HG03280 (cell line): ENCODE measurements around the gene KDM8.

Source experiments
- ATAC-seq: cut with Tn5 transposase; IDR thresholded peaks from one replicate; pipeline ENCODE4 v1.9.1; 2021; ENCODE audit warnings: mild to moderate bottlenecking, moderate library complexity; ENCODE audit not compliant: unreplicated experiment

Gene KDM8

DNA sequence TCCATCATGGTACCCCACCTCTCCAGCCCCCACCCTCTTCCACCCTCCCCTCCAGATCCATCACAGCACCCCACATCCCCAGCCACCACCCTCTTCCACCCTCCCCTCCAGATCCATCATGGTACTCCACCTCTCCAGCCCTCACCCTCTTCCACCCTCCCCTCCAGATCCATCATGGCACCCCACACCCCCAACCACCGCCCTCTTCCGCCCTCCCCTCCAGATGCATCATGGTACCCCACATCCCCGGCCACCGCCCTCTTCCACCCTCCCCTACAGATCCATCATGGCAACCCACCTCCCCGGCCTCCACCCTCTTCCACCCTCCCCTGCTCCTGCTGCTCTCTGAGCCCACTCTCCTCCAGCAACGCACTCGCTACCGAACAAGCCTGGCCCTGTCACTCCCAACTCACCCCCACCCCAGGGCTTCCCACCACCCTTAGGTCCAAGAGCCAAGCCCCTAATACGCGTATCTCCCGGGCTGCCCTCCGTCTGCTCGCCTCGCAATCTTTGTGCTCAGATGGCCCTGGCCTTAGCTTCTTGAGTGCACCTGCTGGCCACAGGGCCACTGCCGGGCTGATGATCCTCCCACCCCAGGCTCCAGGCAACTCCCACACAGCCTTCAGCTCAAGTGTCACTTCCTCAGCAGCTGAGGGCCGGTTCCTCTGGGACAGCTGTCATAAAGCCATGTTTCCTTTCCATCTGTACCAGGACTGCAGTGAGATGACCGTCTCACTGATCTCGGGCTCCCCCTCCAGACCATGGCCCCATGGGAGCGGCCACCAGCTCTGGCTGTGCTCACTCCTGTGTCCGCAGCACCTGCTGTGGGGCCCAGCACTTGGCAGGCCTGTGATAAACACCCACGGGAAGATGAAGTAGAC lies 25.5 kb downstream of the KDM8 start:
- ATAC-seq, result no peak

DNA sequence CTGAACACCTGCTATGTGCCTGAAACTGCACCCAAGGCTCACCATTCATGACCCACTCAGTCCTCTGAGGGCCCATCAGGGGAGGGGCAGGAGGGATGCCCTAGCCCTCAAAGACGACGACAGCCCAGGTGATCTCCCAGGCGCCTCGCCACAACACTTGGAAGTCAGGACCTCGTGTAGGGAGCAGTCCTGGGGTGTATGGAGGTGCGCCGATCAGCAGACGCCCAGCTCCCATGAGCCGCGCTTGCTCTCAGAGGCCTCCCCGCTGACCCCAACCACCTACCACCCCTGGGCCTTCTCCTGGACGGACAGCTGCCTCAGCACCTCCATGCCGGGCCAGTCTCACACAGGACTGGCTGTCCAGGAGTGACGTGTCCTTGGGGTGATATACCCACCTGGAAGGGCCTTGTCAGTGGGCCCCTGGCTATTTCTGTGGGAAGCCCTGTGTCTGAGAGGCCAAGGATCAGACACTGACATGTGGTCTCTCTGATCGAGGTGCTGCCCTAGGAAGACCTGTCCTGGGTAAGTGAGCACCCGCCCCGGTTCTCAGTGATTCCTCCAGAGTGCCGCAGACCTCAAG lies 26.7 kb downstream of the KDM8 start:
- no peak for ATAC-seq

DNA sequence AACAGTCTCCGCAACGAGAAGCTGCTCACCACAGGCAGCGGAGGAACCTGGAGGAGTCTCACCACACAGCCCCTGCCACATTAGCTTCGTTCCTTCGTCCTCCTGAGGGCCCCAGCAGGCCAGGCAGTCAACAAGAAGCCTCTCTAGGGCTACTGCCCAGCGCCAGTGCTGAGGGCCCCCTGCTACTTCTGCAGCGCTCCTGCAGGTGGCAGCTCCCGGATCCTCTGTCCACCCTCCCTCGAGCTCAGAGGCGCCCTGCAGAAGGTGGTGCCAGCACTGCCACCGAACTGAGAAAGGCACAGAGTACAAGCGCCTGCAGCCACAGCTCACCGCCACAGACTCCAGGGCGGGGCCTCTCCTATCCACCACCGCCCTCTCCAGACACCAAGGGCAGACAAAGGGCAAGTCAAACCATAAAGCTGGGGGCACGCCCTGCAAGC lies 27.3 kb downstream of the KDM8 start:
- no peak for ATAC-seq

DNA sequence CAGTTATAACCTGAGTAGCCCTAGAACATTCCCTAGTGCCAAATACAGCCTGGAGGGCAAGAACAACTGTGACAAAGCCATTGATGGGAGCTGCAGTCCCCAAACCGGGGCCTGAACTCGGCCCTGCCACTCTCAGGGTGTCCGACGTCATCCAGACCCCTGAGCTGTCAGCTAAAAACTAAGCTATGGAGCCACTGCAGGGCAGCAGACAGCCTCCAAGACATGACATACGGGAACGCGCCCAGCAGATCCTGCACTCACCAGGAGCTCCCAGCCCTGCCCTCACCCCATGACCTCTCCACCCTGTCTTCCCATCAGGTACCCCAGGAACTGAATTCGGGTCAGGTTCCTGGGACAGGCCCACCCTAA lies 28.4 kb downstream of the KDM8 start:
- ATAC-seq, result no peak

DNA sequence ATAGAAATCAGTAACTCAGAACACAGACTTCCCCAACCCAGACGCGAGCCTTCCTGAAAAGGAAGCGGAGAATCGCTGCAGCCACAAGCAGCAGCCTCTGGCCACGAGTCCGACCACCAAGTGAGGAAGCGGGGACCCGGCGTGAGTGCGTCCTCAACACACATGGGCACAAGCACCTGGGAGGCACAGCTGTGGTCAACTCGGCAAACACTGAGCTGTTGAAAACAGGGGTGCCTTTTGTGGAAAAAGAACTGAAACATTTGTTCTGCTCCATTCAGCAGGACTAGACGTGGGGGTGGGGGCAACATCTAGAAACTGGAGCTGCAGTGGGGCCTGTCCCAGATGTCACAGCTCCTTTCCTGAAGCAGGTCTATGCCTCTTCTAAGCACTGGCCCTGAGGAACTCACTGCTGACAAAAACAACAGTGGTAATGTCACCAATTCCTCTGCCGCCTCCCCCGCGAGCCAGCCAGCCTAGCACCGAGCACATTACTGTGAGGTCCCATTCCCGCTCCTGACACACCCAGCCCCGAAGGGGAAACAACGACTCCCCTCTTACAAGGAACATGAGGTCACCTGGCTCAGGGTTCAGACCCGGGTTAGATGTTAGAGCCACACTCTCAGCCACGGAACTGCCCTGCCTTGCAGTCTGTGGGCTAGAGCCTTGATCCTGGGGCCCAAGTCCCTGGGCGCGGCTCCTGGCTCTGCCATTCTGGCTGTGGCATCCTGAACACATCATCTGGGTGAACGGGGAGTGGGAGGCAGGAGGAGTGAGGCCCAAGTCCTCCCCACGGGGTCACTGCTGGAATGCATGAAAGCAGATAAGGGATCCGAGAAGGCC lies 29.0 kb downstream of the KDM8 start:
- no peak for ATAC-seq

DNA sequence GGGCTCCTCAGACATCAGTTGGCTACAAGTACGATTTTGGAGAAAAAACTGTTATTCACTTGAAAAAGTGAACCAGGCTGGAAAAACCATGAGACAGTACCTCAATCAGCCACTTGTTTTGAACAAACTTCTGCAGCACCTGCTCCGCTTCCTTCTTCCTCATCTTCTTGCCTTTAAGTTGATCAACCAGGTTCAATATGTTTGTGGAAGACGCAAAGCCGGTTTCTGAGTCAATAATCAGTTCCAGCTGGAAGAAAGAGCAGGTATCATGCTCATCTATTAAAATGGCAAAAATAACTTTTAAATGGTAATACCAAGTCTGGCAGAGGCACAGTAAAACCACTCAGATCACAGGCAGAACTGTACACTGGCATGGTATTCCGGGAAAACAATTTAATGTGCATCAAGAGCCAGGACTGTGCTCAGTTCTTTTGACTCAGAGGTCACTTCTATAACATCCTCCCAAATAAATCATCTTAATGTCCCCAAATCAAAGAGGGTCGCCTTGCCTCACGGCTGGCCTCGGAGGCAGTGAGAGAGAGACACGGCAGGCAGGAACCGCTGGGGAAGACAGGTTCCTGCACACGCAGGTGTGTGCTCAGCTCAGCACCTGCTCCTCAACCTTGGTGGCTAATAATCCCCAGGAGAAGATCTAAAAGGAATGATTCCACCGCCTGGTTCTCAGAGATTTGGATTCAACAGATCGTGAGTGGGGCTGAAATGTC lies 29.7 kb downstream of the KDM8 start:
- no peak for ATAC-seq

DNA sequence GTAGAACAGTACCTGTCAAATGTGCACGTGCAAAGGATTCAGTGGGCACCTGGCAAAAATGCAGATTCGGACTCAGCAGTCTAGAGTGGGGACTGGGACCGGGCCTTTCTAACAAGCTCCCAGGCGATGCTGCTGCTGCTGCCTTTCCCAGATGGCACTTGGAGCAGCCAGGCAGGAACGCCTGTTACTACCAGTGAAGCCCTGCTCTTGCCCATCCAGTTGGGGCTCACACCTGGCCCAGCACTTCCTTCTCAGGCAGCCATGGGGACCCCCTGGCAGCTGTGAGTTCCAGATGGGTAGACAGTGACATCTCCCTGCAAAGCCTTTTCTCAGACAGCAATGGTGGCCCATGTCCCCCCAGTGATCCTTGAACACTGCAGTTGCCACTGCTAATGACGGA lies 30.4 kb downstream of the KDM8 start:
- no peak for ATAC-seq

DNA sequence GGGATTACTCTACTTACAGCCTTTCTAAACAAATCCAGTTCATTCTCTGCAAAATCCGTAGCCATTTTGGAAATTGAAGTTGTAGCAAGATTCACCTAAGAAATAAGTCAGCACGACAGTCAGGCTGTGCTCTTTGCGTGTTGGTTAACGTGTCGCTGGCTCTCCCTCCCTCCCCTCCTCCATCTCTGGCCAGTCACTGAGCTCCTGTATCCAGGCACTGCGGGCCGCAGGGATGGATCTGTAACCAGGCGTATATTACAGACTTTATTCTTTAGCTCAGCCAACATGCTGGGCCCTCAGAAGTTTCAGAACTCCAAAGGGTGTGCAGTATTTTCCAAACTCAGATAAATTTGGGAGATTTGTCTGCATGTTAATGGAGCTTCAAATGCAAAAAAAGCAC lies 30.8 kb downstream of the KDM8 start:
- no peak for ATAC-seq

DNA sequence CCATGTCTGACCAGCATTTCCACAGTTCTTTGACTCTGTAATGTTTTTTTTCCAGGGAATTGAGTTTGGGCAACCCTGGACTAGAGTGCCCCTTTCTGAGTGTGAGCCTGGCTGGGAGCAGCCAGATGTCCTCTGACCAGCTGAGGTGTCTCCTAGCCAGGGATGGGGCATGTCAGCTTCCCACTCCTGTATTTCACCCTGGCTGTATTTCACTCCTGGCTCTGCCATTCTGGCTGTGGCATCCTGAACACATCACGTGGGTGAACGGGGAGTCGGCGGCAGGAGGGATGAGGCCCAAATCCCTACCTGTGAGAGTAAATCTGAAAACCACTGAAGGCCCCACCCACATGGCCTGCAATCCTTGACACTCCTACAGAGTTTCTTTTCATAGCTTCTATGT lies 31.3 kb downstream of the KDM8 start:
- no peak for ATAC-seq

DNA sequence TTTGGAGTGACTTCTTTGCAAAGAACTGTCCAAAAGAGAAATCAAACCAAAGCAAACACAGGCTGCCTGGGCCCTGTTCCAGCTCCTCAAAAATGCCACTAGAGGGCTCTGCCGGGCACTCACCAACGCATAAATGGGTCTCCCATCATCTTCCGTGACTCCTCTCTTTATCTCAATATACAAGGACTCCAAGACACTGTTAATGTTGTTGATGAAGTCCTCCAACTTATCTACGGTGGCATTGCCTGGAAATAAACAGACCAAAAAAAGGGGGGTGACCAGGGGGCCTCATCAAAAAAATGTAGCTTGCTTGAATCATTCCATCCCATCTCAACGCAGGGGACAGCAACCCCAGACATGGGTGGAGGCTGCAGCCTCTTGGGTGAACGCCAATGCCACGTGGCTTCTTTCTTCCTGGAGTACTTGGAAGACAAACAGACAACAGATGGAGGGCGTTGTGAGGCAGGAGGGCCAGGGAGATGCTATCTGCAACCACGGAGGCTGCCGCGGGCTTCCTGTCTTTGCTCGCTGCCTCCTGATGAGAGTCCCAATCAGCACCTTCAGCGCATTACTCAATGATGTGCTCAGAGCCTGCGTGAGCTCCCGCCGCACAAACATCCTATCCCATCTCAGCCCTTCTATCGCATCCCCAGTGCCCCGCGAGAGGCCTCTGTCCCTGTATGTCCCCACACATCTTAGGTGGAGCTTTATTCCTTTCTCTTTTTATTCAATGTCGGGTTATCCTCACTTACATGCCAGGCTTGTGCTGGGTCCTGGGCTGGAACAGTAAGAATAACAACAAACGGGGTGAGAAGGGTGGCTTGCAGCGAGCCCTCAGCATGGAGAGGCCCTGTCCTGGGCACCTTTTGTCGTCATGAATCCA lies 32.0 kb downstream of the KDM8 start:
- no peak for ATAC-seq

DNA sequence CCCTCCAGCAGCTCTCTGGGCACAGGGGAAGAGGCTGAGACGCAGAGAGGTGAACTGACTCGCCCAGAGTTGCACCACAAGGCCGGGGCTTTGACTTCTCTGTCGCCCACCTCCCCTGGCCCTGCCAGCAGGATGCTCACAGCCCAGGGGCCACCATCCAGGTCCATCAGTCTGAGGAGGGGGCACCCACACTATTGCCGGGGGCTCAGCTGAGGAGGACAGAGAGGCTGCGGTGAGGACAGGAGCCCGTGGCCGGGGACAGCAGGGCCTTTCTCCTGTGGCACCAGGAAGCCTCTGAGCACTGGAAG lies 32.6 kb downstream of the KDM8 start:
- ATAC-seq, result no peak

DNA sequence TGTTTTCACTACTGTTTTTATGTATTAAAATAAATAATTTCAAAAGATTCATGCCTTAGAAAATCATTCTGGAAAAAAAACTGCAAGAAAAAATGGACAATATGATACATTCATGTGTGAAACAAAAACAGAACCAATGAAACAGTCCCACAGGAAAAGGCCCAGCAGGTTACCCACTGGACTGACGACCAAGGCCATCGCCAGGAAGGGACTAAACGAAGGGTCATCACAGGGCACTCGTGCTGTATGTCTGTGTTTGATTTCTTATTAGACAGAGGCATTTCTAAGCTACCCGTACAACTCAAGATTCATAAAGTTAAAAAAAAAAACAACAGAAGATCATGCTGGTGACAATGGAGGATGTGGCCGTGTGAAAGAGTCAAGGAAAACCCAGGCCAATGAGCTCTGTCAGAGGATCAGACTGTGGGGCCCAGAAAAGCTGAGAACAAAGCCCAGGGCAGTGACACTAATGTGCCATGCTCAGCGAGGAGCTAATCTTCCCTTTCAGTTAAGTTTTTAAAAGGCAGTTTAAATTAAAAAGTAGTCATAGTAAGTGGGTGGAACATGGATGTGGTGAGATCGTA lies 33.4 kb downstream of the KDM8 start:
- ATAC-seq, result no peak

DNA sequence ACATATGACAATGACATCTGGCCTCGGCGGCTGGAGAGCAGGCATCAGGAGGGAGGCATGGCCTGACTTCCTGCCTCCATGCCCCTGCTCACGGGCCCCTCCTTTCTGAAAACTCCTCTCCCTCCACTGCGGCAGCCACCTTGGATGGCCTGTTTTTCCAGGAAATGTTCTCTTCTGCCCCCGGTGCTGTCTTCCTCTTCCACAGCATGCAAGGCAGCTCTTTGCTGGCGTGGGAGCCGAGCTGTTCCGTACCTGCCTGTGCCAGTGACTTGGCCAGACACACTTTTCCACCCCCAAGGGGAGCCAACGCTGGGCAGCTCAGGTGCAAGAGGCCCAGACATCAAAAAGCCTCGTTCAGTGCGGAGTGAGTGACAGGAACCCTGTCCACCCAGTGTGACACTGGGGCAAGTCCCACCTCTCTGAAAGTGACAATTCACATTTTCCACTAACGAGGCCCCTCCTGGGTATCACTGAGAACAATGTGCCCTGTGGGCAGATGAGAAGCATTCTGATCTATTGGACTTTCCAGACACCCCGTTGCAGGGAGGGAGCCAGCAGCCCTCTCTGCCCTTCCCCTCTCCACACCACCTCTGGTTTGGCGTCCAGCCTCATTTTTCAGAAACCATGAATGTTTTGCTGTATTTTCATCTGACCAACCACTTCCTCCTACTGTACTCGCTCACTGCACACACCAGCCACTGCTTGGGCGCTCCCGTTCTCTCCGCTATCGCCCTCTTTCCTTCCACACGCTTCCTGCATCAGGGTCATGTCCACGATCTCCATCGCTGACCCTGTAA lies 34.1 kb downstream of the KDM8 start:
- peak; percentile 67 for ATAC-seq

DNA sequence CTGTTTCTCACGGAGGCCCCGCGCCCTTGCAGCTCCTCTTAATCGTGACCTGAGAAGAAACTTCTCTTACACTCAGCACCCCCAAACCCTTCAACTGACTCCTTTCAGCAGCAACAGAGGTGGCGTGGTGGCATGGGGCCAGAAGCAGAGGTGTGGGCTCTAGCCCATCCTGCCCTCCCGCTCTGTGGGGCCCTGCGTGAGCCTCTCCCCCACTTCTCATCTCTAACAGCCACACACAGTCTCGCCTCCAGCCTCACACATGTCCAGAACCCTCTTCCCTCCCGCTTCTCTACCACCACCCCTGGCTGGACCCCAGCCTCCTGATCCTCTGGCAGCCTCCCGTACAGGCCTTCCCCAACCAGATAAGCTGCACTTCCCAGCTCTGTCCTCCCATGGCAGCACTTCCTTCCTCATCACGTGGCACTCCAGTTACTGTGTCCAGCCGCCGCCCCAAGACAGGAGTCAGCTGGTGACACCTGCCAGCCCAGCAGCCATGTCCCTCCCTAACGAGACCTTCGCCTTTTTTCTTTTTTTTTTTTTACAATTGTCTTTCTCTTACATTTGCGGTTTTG lies 34.8 kb downstream of the KDM8 start:
- no peak for ATAC-seq

DNA sequence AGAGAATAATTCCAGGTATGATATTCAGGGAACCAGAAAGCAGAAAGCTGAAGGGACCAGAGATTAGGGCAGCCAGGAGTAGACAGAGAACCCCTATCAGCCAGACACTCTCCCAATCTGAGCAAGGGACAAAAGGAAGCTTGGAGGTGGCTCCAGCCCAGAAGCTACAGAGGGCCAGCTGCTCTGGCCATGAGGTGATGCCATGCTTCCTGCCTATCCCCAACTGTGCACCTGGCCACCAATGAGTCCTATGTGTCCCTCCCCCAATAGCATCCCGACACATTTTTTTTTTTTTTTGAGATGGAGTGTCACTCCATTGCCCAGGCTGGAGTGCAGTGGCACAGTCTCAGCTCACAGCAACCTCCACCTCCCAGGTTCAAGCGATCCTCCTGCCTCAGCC lies 35.3 kb downstream of the KDM8 start:
- ATAC-seq, result no peak

DNA sequence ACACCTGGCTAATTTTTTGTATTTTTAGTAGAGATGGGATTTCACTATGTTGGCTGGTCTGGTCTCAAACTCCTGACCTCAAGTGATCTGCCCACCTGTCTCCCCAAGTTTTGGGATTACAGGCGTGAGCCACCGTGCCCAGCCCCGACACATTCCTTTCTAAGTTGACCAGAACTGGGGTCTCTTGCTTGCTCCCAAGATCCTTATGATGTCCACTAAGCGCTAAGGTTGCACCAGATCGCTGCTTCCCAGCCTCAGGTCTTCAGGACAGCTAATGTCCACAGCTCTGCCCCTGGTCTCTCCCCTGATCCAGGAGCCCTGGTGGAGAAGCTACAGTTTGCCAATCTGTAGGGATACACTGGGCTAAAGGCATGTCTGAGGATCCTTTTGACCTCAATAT lies 35.7 kb downstream of the KDM8 start:
- no peak for ATAC-seq

DNA sequence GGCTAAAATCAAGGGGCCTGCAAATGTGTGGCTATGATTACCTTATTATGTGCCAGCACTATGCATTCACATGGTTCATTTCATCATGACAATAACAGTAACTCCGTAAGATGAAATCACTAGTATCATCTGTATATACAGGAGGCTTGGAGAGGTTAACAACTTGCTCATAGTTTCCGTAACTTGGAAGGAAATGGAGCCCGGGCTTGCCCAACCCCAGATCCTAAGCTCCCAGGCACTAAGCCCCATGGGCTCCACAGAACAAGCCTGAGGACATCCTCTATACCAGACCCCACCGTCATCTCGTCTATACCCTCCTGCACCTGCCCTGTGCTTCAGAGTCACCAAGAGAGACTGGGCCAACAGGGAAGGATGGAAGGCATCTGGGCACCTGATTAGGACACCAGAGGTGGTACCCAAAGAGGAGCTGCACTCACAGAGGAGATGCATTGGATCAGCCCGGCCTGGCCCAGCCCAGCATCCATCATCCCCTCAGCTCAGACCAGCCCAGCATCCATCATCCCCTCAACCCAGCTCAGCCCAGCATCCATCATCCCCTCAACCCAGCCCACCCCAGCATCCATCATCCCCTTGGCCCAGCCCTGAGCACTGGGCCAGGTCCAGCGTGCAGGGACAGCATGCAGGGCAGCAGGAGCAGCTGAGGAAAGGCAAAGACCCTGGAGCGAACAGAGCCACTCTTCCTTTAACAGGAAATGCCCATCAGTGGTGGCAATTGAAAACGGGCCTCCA lies 36.8 kb downstream of the KDM8 start:
- ATAC-seq, result no peak

DNA sequence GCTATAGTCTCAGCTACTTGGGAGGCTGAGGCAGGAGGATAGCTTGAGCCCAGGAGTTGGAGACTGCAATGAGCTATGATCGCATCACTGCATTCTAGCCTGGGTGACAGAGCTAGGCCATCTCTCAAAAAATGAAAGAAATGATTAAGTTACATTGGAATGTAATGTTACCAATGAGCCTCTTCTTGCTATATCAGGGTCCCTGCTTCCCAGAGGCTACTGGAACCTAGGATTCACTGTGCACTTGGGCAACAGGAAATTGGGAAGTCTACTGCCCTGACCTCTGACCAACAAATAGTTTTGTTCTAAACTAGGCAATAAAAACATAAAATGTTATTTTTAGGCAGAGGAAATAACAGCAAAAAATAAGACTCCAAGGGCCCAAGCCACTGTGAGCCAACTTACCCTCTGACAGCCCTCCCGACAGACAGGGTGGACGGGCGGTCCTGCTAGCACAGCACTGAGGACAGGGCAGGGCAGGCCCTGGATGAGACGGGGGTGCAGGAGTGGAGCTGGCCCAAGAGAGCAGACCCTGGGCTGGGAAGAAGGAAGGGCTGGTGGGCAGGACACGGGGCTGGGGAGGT lies 37.7 kb downstream of the KDM8 start:
- ATAC-seq, result no peak
